ENCODE measurements around the gene CALM1. TPM values are rescaled to one million over a fixed set of nuclear protein-coding genes. Genes with fewer than 3 reads are reported as not detected.

CALM1 gene
- total and polyA plus RNA-seq, 7 donors, result 404 to 889 (median 722) TPM

GRCh38 chr14:90379106-90379505, 17.7 kb upstream of the CALM1 start:
- no peak overlapping the region for H3K27ac ChIP-seq
- H3K9me3 ChIP-seq, result no peaks in the 10 kb centered on the region
- no peak for DNase-seq
- intact Hi-C loops (cut with DNase I), result no loop called here
- H3K4me3 ChIP-seq, result no peak overlapping the region
- peaks cover 0 to 25% (median 21%) of the 10 kb centered on the region in 4 donors for H3K4me1 ChIP-seq
- no peak for TF ChIP-seq EP300 (IDR thresholded peaks at IDR 0.05)
- no peak for TF ChIP-seq CTCF (IDR thresholded peaks at IDR 0.05)
- no peak for TF ChIP-seq POLR2A (IDR thresholded peaks at IDR 0.05)
- TF ChIP-seq POLR2AphosphoS5 (IDR thresholded peaks at IDR 0.05), result no peak
- H3K36me3 ChIP-seq, result no peaks in the 10 kb centered on the region
- WGBS, 2 donors, result 80 to 90% methylated on average over 2 of the region's 2 CpGs
- no peaks in the 10 kb centered on the region for H3K27me3 ChIP-seq

GRCh38 chr14:90381011-90381786, 15.6 kb upstream of the CALM1 start:
- TF ChIP-seq POLR2AphosphoS5 (IDR thresholded peaks at IDR 0.05), result peak; percentile 60 to 86 (median 82)
- TF ChIP-seq CTCF (IDR thresholded peaks at IDR 0.05), result peak in 1 of 4 experiments; percentile 26
- TF ChIP-seq POLR2A (IDR thresholded peaks at IDR 0.05), result peak in 1 of 2 donors; percentile 19
- TF ChIP-seq EP300 (IDR thresholded peaks at IDR 0.05), result peak in 2 of 4 donors; percentile 25 to 68
- H3K36me3 ChIP-seq, result no peaks in the 10 kb centered on the region
- H3K4me3 ChIP-seq, result peak overlapping the region in 2 of 4 donors; percentile 64 to 70
- peak; percentile 87 for DNase-seq
- peak overlapping the region; percentile 93 to 99 (median 97) for H3K27ac ChIP-seq
- 30 to 63% methylated on average over 8 of the region's 8 CpGs for WGBS, 2 donors
- no peaks in the 10 kb centered on the region for H3K27me3 ChIP-seq
- intact Hi-C loops (cut with DNase I), result loop anchor here (1.0 to 10.0 kb wide), 7 partner anchors 49 to 1134 kb away; partner anchors contain the start of genes PPP4R3A and TTC7B
- peaks cover 0 to 35% (median 32%) of the 10 kb centered on the region in 4 donors for H3K4me1 ChIP-seq
- H3K9me3 ChIP-seq, result no peaks in the 10 kb centered on the region

GRCh38 chr14:90381999-90382451, 14.8 kb upstream of the CALM1 start:
- no peak for TF ChIP-seq POLR2AphosphoS5 (IDR thresholded peaks at IDR 0.05)
- no peak for TF ChIP-seq EP300 (IDR thresholded peaks at IDR 0.05)
- TF ChIP-seq POLR2A (IDR thresholded peaks at IDR 0.05), result no peak
- TF ChIP-seq CTCF (IDR thresholded peaks at IDR 0.05), result no peak
- Histone ChIP-seq H3K4me1 (peaks cover 0 to 35% (median 32%) of the 10 kb centered on the region in 4 donors), H3K36me3 (no peaks in the 10 kb centered on the region), H3K27ac (peak overlapping the region; percentile 93 to 99 (median 97)), H3K4me3 (peak overlapping the region; percentile 59 to 70 (median 64)), H3K9me3 (no peaks in the 10 kb centered on the region), H3K27me3 (no peaks in the 10 kb centered on the region)
- peak; percentile 80 for DNase-seq
- 7 to 35% methylated on average over 13 of the region's 13 CpGs for WGBS, 2 donors
- intact Hi-C loops (cut with DNase I), result loop anchor here (1.0 to 10.0 kb wide), 7 partner anchors 50 to 1133 kb away; partner anchors contain the start of genes PPP4R3A and TTC7B

GRCh38 chr14:90382491-90383125, 14.2 kb upstream of the CALM1 start:
- no peaks in the 10 kb centered on the region for H3K9me3 ChIP-seq
- no peaks in the 10 kb centered on the region for H3K36me3 ChIP-seq
- H3K4me3 ChIP-seq, result peak overlapping the region; percentile 59 to 70 (median 64)
- WGBS, 2 donors, result 0% methylated on average over 34 of the region's 34 CpGs
- no peaks in the 10 kb centered on the region for H3K27me3 ChIP-seq
- peak; percentile 94 for DNase-seq
- H3K27ac ChIP-seq, result peak overlapping the region; percentile 93 to 99 (median 97)
- peaks cover 0 to 35% (median 32%) of the 10 kb centered on the region in 4 donors for H3K4me1 ChIP-seq
- intact Hi-C loops (cut with DNase I), result loop anchor here (1.0 to 10.0 kb wide), 7 partner anchors 14 to 1132 kb away; partner anchors contain the start of genes PPP4R3A and TTC7B
- TF ChIP-seq POLR2AphosphoS5 (IDR thresholded peaks at IDR 0.05) (peak; percentile 73 to 79 (median 78)), CTCF (IDR thresholded peaks at IDR 0.05) (no peak), EP300 (IDR thresholded peaks at IDR 0.05) (peak in 1 of 4 donors; percentile 23), POLR2A (IDR thresholded peaks at IDR 0.05) (peak in 1 of 2 donors; percentile 57)
